T1000 (cell line): ENCODE data around the gene SEBOX.

ENCODE experiments used
- DNase-seq: peaks from one replicate; lab custom pipeline; 2025; ENCODE audit warnings: mixed read lengths; lab: John Stamatoyannopoulos, UW

Gene SEBOX

GRCh38 chr17:28392491-28392890, 27.5 kb upstream of the SEBOX start:
- no peak for DNase-seq

GRCh38 chr17:28391401-28391800, 26.4 kb upstream of the SEBOX start:
- DNase-seq = no peak

DNA sequence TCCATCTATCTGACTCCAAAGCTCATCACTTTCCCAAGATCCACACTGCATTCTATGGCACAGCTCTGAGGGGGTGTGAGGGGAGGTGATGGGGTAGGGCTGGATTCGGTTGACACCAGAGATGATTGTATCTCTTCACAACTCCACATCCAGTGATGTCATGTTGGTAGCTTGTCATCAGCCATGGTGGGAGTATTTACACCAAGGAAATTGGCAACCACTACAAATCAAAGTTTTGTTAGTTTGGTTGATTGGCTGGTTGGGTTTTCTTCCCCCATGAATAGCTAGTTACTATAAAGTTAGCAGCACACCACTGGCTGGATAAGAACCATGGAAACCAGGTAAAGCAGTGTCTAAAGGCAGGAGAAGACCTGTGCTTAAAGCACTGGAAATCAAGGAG, 26.0 kb upstream of the SEBOX start:
- DNase-seq = no peak

GRCh38 chr17:28390563-28390962, 25.6 kb upstream of the SEBOX start:
- no peak for DNase-seq

- DNase-seq = no peak
Measured at GRCh38 chr17:28390141-28390540, 25.1 kb upstream of the SEBOX start.

DNA sequence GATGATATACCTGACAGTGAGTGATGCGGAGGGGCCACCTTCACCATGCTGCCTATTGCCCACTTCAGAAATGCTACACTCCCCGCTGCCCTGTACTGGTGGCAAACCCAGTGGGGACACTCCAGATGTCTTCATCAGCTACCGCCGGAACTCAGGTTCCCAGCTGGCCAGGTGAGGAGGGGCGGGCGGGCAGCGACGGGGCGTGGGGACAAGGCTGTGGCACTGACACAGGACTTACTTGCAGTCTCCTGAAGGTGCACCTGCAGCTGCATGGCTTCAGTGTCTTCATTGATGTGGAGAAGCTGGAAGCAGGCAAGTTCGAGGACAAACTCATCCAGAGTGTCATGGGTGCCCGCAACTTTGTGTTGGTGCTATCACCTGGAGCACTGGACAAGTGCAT, 23.1 kb upstream of the SEBOX start:
- no peak for DNase-seq

DNA sequence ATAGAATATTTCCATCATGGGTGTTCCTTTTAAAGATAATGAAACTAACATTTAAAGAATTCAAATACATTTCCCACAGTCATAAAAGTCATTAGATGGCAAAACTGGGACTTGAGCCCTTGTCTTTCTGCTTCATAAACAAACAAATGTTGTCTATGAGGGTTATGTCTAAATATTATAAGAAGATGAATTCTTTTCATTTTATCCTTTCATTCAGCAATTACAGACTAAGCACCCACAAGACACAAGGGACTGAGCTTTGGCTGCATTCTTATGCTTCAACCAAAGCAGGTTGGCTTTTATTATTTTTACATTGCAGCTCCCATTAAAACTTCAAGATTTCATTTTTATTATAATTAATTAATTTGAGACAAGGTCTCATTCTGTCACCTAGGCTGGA, 21.4 kb upstream of the SEBOX start:
- DNase-seq = no peak

DNA sequence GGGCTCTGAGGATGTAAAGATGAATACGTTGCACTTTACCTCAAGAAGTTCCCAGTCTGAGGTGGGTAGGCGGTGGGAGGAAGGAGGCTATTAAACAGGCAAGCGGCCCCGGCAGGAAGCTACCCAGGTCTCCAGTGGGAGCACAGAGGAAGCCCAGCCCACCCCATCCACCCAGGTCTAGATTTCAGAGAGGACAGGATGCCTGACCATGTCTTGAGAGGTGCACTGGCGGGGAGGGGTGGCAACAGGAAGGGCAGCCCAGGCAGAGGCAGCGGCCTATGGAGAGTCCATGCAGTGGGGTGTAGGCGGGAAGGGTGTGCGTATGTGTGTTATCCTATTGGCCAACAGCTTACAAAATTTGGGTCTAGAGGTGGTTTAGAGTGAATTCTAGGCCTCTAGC, 20.4 kb upstream of the SEBOX start:
- no peak for DNase-seq

DNA sequence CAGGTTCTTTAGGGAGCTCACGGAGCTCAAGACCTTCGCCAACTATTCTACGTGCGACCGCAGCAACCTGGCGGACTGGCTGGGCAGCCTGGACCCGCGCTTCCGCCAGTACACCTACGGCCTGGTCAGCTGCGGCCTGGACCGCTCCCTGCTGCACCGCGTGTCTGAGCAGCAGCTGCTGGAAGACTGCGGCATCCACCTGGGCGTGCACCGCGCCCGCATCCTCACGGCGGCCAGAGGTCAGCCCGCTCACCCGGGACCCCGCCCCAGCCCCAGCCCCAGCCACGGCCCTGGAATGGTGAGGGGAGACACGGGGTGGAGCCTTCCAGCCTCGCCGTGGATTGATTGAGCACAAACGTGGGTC, 20.0 kb upstream of the SEBOX start:
- no peak for DNase-seq

DNA sequence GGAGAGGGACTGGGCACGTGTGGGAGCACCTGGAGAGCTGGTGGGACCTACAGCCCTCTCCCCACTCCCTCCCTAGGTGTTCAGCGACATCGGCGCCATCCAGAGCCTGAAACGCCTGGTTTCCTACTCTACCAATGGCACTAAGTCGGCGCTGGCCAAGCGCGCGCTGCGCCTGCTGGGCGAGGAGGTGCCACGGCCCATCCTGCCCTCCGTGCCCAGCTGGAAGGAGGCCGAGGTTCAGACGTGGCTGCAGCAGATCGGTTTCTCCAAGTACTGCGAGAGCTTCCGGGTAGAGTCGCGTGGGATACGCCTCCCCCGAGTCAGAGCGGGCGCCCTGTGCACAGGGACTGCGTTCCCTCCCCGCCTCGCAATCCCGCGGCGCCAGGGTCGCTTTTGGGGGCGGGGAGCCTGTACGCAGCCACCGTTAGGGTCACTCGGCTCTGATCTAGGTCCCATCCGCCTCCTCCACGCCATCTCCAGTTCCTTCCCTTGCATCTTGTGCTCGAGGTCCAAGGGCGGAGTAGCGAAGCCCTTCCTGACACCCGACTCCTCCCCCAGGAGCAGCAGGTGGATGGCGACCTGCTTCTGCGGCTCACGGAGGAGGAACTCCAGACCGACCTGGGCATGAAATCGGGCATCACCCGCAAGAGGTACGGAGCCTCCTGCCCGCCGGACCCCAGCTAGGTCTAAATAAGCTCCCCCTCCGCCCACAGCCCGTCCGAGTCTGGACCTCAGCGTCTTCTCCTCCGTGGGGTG, 19.5 kb upstream of the SEBOX start:
- no peak for DNase-seq

DNA sequence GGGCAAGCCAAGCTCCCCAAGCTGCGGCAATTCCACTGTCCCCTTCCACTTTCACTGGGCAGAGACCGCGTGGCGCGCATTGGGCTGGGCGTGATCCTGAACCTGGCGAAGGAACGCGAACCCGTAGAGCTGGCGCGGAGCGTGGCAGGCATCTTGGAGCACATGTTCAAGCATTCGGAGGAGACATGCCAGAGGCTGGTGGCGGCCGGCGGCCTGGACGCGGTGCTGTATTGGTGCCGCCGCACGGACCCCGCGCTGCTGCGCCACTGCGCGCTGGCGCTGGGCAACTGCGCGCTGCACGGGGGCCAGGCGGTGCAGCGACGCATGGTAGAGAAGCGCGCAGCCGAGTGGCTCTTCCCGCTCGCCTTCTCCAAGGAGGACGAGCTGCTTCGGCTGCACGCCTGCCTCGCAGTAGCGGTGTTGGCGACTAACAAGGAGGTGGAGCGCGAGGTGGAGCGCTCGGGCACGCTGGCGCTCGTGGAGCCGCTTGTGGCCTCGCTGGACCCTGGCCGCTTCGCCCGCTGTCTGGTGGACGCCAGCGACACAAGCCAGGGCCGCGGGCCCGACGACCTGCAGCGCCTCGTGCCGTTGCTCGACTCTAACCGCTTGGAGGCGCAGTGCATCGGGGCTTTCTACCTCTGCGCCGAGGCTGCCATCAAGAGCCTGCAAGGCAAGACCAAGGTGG, 16.3 kb upstream of the SEBOX start:
- DNase-seq = no peak

- DNase-seq = peak; percentile 73
Measured at GRCh38 chr17:28379814-28380801, 15.1 kb upstream of the SEBOX start.

- DNase-seq = no peak
Measured at GRCh38 chr17:28372945-28373274, 7.9 kb upstream of the SEBOX start.

DNA sequence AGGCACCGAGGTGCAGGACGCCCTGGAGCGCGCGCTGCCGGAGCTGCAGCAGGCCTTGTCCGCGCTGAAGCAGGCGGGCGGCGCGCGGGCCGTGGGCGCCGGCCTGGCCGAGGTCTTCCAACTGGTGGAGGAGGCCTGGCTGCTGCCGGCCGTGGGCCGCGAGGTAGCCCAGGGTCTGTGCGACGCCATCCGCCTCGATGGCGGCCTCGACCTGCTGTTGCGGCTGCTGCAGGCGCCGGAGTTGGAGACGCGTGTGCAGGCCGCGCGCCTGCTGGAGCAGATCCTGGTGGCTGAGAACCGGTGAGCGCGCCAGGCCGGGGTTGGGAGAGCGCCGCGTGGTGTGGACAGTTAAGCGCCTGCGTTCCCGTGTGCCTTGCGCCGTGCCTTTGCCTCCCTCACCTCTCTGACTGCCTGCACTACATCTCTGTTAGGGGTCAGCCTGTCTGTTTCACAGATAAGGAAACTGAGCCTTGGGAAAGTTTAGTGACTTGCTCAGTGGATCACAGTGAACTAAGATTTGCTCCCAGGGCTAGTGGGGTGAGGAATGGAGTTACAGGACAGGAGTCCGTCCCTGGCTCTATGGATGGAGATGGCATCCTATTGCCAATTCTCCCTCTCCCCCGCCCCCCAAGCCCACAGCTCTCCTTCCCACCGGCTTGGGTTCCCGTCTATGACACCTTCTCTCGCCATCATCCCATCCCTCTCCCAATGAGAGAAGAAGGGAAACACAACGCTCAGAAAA, 7.4 kb upstream of the SEBOX start:
- peak; percentile 23 for DNase-seq

- peak; percentile 86 for DNase-seq
Measured at GRCh38 chr17:28371245-28372202, 6.5 kb upstream of the SEBOX start, which contains the start of gene SARM1. SARM1 (plus strand) TSS chr17:28371694; CDS start chr17:28372033, 339 bp downstream.

- no peak for DNase-seq
Measured at GRCh38 chr17:28370744-28371103, 5.7 kb upstream of the SEBOX start.

DNA sequence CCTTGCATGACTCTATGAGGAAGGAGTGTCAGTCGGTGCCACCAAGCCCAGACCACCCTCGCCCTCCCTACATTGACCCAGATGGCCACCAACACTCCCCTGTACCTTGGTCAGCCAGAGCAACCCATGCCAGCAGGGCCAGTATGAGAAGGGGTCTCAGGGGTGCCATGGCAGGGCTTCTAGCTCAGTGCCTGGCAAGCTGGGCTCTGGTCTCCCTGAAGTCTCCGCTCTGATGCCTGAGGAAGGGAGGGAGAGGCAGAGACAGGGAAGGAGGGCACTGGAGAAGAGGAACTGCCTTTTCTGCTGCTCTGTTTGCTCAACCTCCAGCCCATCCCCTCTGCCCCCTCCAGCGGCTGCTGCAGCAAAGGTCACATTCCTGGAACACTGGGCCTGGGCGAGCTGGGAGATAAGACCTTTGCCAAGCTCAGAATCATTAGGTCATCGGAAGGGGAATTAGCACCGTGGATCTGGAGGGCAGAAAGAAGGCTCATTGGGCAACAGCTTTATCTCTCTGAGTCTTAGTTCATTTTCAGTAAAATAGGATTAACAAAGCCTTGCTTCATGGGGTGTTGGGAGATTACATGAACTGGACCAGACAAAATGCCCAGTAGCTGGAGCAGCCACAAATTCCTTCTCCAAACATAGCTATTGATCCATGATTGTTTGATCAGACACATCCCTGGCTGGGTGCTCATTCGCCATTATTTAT, 5.2 kb upstream of the SEBOX start, which contains the start of gene VTN:
TSS of gene VTN (minus strand) at position 273 of the 709 bp plus-strand sequence. CDS start at position 169, 104 bp downstream.
- DNase-seq = peak; percentile 39

DNA sequence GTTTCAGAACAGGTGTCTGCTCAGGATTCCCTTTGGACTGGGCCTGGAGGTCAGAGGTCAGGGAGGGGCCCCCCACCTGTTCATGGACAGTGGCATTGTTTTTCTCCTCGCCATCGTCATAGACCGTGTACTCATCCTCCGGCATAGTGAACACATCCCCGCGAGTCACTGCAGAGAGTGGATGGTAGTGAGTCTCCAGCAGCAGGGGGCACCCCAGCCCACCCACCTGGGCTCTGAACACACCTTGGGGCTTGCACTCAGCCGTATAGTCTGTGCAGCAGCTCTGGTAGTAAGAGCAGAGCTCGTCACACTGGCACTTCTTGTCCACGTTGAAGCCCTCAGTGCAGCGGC, 4.7 kb upstream of the SEBOX start:
- no peak for DNase-seq

DNA sequence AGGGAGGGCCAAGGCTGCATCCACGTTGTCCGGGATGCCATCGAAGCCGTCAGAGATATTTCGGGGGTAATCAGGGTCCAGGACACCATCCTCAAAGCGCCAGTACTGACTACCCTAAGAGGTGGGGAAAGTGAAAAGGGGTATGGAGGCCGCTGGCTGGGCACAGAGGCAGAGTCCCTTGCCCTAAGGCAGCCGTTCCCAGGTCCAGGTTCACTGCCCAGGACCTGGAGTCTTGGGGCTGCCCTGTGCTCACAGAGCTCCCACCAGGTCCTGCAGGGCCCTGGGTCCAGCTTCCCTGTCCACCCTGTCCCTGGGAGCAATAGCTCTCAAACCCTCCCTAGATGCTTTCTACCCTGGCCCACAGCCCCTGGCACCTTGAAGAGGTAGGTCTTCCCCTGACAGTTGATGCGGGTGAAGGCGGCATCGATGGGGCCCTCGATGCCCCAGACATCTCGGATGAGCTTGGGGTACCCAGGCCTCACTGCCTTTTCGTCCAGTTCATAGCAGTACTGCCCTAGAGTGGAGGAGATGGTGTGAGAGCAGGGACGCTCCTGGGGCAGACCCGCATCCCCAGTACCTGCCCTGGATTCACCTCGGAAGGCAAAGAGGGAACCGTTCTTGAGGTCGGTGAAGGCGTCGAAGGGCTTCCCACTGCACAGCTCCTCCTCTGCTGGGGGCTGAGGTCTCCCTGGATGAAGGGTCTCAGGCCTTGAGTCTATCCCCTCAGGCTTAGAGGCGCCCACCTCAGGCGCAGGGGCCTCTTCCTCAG, 4.1 kb upstream of the SEBOX start:
- no peak for DNase-seq
